Gastroesophageal sphincter (tissue), 4 donors: ENCODE data around the gene RFC2. TPM values are rescaled to one million over a fixed set of nuclear protein-coding genes. Genes with fewer than 3 reads are reported as not detected.

ENCODE experiments used
- ATAC-seq: fragments of 150-250 bp; one replicate; pipeline ENCODE4 v1.9.1; 2016; ENCODE audit warnings: mild to moderate bottlenecking, moderate library complexity
- H3K27ac ChIP-seq, 4 donors: fragments of 200-600 bp; sonication (generic) in 3 of 4; 1 replicate in 3 of 4; 2 replicates in 1 of 4; pipeline ENCODE4 v1.5.1; 2016 to 2019
- H3K27me3 ChIP-seq: fragments of 200-600 bp; sonication (generic); one replicate; pipeline ENCODE4 v1.5.1; 2019
- H3K36me3 ChIP-seq, 2 donors: fragments of 200-600 bp; sonication (generic); one replicate each; pipeline ENCODE4 v1.5.1; 2019; ENCODE audit warnings: control low read depth in 1 of 2
- H3K4me1 ChIP-seq, 3 donors: fragments of 200-600 bp; sonication (generic); 1 replicate in 2 of 3; 2 replicates in 1 of 3; pipeline ENCODE4 v1.5.1; 2016 to 2019; ENCODE audit warnings: control low read depth in 2 of 3
- H3K4me3 ChIP-seq, 2 donors: fragments of 200-600 bp; sonication (generic); one replicate each; pipeline ENCODE4 v1.5.1; 2019; ENCODE audit warnings: mild to moderate bottlenecking in 1 of 2, moderate library complexity in 1 of 2
- H3K9me3 ChIP-seq, 3 donors: fragments of 200-600 bp; sonication (generic); one replicate each; pipeline ENCODE4 v1.5.1; 2017 to 2019; ENCODE audit warnings: control low read depth in 2 of 3
- CTCF ChIP-seq, 4 experiments: fragments of 200-600 bp in 2 of 4; fragments of 450-650 bp in 2 of 4; sonication (generic) in 1 of 4; IDR thresholded peaks; one replicate each; pipeline ENCODE4 v1.5.1; 2017 to 2019; ENCODE audit warnings: antibody characterized with exemption in 4 of 4, mild to moderate bottlenecking in 2 of 4, moderate library complexity in 2 of 4
- EP300 ChIP-seq: sonication (generic); formaldehyde crosslinking; IDR thresholded peaks from one replicate; pipeline ENCODE4 v1.6.1; 2017; ENCODE audit warnings: antibody characterized with exemption, mild to moderate bottlenecking
- POLR2A ChIP-seq, 2 donors: fragments of 450-650 bp; IDR thresholded peaks; one replicate each; pipeline ENCODE4 v1.6.1; 2017; ENCODE audit warnings: antibody characterized with exemption in 2 of 2, mild to moderate bottlenecking in 2 of 2, moderate library complexity in 1 of 2
- POLR2AphosphoS5 ChIP-seq: sonication (generic); formaldehyde crosslinking; IDR thresholded peaks from one replicate; pipeline ENCODE4 v1.6.1; 2017; ENCODE audit warnings: antibody characterized with exemption
- WGBS, 2 donors: methylation state at CpG; one replicate each; pipeline ENCODE4 v1.1.5; 2018; ENCODE audit warnings: low coverage in 1 of 2; 5-methylcytosine and 5-hydroxymethylcytosine counted together
- total RNA-seq, 4 donors: library from RNA; depleted of rRNA; stranded (reverse); fragments of >200 nt; gene quantifications; one replicate each; pipeline ENCODE4 v1.1.0, GENCODE V29; 2016

Gene RFC2
- total RNA-seq, 4 donors from 2014 or later, result 11.3 to 12.2 (median 11.3) TPM

- Histone ChIP-seq H3K9me3 (no peaks in the 10 kb centered on the region), H3K27ac (no peak overlapping the region), H3K36me3 (peaks cover 0 to 100% of the 10 kb centered on the region in 2 donors), H3K4me1 (no peaks in the 10 kb centered on the region), H3K27me3 (no peaks in the 10 kb centered on the region), H3K4me3 (no peak overlapping the region)
- TF ChIP-seq POLR2AphosphoS5 (no peak), POLR2A (IDR thresholded peaks at IDR 0.05) (no peak), CTCF (IDR thresholded peaks at IDR 0.05) (no peak), EP300 (no peak)
- no peak for ATAC-seq
- 90% methylated on average over 2 of the region's 3 CpGs; no CpG with 5 or more reads in 1 of the 2 donors for WGBS, 2 donors
Observed at GRCh38 chr7:74236284-74236683, 17.9 kb downstream of the RFC2 start.

GRCh38 chr7:74235518-74236268, 18.5 kb downstream of the RFC2 start:
- 89 to 93% methylated on average over 5 to 6 of the region's 8 CpGs for WGBS, 2 donors
- Histone ChIP-seq H3K9me3 (no peaks in the 10 kb centered on the region), H3K4me1 (no peaks in the 10 kb centered on the region), H3K27ac (no peak overlapping the region), H3K36me3 (peaks cover 0 to 100% of the 10 kb centered on the region in 2 donors), H3K4me3 (no peak overlapping the region), H3K27me3 (no peaks in the 10 kb centered on the region)
- no peak for TF ChIP-seq POLR2A (IDR thresholded peaks at IDR 0.05)
- no peak for TF ChIP-seq CTCF (IDR thresholded peaks at IDR 0.05)
- TF ChIP-seq POLR2AphosphoS5, result no peak
- TF ChIP-seq EP300, result no peak
- ATAC-seq, result no peak

GRCh38 chr7:74233655-74234285, 20.4 kb downstream of the RFC2 start:
- ATAC-seq, result no peak
- TF ChIP-seq POLR2AphosphoS5 (no peak), POLR2A (IDR thresholded peaks at IDR 0.05) (no peak), EP300 (no peak), CTCF (IDR thresholded peaks at IDR 0.05) (no peak)
- no peak overlapping the region for H3K27ac ChIP-seq
- 48 to 80% methylated on average over 4 to 10 of the region's 13 CpGs for WGBS, 2 donors
- no peaks in the 10 kb centered on the region for H3K27me3 ChIP-seq
- H3K4me3 ChIP-seq, result no peak overlapping the region
- H3K4me1 ChIP-seq, result no peaks in the 10 kb centered on the region
- peaks cover 0 to 98% of the 10 kb centered on the region in 2 donors for H3K36me3 ChIP-seq
- H3K9me3 ChIP-seq, result no peaks in the 10 kb centered on the region

- TF ChIP-seq POLR2AphosphoS5, result no peak
- no peak for TF ChIP-seq EP300
- no peak for TF ChIP-seq POLR2A (IDR thresholded peaks at IDR 0.05)
- no peak for TF ChIP-seq CTCF (IDR thresholded peaks at IDR 0.05)
- no peak overlapping the region for H3K4me3 ChIP-seq
- peaks cover 0 to 75% of the 10 kb centered on the region in 2 donors for H3K36me3 ChIP-seq
- no peak overlapping the region for H3K27ac ChIP-seq
- ATAC-seq, result no peak
- H3K4me1 ChIP-seq, result no peaks in the 10 kb centered on the region
- H3K27me3 ChIP-seq, result no peaks in the 10 kb centered on the region
- no peaks in the 10 kb centered on the region for H3K9me3 ChIP-seq
- 91% methylated on average over 6 to 10 of the region's 12 CpGs for WGBS, 2 donors
Observed at GRCh38 chr7:74231232-74231590, 23.0 kb downstream of the RFC2 start.
